ENCODE data around the gene BCOR.
A peak's percentile ranks its signal among the peaks of the same experiment; 100 is the strongest.

Gene BCOR

DNA sequence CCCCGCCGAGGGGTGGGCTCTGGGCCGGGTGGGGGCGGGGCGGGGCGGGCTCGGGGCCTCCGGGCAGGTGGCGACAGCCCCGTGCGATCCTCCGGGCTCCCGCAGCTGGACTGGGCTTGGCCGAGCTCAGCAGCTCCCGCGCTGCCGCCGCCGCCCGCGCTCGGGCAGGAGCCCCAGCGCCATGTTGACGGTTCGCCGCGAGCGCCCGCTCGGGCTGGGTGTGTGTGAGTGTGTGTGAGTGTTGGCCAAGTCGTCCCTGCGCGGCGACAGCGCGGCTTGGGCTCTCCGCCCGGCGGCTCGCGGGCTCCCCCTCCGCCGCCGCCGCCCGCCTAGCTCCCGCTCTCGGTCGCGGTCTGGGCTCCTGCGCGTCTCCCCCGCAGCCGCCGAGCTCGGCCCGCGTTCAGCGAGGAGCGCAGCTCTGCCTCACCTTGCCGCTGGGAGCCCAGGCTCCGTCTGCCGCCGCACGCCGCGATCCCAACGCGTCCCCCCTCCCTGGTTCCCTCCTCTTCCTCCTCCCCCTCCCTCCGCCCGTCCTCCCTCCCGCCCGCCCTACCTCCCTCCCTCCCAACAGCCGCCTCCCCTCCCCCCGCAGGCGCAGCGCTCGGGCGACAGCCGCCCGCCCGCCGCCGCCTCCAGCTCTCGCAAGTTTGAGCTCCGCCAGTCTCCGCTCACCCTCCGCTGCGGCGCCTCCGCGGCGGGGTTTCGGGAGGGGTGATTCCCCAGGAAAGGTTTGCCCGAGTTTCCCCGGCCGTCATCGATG lies at the start of gene BCOR:
Gene BCOR, minus strand, starts transcription at position 455 of the 760 bp plus-strand sequence. CDS start 20,029 bp downstream, outside the sequence.
- Mint-ChIP-seq H3K27me3 (peaks cover 4% of the 10 kb centered on the region), H3K4me3 (peak within 1 kb of the TSS; percentile 83), H3K4me1 (ENCODE audit: low read depth) (peaks cover 44% of the 10 kb centered on the region), H3K9me3 (no peaks in the 10 kb centered on the region), H3K27ac (peak within 1 kb of the TSS; percentile 84), H3K36me3 (ENCODE audit: low read depth) (peaks cover 5% of the 10 kb centered on the region)
- intact Hi-C loops (cut with micrococcal nuclease) = loop anchor here (2.0 to 10.0 kb wide), 2 partner anchors 79 to 83 kb away; no protein-coding TSS in a partner anchor

DNA sequence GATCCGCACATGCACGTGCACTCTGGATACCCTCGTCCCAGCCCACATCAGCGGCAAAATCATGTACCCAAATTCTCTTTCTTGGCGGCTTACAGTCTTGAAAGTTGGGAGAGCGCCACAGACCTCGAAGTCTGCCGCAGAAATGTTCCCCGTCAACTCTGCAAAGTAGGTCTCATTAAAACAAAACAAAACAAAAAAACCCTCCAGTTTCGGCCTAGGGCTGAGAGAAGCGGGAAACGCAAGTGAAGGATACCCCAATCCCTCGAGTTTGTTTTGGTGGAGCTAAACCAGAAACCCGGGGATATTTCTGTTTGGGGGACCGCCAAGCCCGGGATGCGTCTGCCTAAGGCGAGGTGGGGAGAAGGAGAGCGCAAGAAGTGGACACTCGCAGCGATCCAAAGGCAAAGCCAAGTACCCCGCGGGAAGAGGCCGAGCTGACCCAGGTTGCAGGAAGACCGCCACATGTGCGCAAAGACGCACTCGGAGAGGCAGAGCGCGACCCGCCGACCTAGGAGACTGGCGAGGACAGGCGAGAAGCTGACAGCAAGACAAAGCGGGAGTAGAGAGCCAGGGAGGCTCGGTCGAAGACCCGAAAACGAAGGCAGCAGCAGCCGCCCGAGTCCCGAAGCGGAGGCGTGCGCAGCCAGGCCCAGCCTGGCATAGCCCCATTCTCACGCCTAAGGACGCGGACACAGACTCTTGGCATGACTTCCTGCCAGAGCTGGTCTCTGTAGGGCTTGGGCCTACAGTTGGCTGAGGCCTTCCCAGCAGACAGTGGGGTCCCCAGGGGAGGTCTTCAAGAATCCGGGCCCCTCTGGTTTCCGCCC lies 49.6 kb upstream of the BCOR start:
- H3K27me3 Mint-ChIP-seq = peaks cover 58% of the 10 kb centered on the region
- peaks cover 42% of the 10 kb centered on the region for H3K4me1 Mint-ChIP-seq (ENCODE audit: low read depth)
- no peaks in the 10 kb centered on the region for H3K9me3 Mint-ChIP-seq
- H3K4me3 Mint-ChIP-seq = peak overlapping the region; percentile 57
- H3K27ac Mint-ChIP-seq = no peak overlapping the region
- intact Hi-C loops (cut with micrococcal nuclease) = no loop called here
- H3K36me3 Mint-ChIP-seq (ENCODE audit: low read depth) = no peaks in the 10 kb centered on the region

DNA sequence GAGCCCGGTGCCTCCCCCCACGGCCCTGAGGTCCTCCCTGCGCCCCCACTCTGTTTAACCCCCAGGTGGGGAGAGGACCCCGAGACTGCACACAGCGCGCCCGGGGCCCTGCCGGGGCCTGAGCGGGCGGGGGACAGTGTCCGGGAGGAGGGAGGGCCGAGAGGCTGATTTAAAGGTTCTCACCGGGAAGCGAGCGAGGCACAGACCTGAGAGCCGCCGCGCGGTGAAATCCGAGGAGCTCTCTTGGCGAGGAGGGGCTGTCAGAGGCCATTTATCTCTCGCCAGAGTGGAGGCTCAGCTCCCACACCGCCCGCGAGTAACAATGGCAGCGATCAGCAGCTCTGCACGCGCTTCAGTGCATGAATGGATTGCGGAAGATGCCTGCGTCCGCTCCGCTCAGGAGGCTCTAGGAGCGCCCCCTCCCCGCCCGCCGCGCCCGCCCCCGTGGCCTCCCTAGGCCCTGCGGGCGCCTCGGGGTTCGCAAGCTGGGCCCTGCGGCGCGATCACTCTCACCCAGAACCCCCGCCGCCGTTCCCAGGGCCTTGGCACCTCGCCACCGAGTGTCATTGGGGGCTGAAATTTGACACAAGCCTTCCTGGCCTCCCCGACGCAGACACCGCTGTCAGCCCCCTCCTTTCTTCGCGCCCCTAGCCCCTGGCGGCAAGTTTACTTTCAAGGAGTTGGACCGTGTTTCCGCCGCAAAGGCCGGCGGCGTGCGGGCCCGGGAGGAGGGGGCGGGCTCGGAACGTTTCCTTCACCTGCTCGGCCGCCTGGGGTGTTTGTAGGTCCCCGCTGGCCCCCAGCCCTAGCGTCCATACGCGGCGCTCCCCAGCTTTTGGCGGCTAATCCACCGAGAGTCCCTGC lies 48.7 kb upstream of the BCOR start:
- H3K4me3 Mint-ChIP-seq = peak overlapping the region; percentile 57
- H3K36me3 Mint-ChIP-seq (ENCODE audit: low read depth) = no peaks in the 10 kb centered on the region
- intact Hi-C loops (cut with micrococcal nuclease) = no loop called here
- H3K4me1 Mint-ChIP-seq (ENCODE audit: low read depth) = peaks cover 50% of the 10 kb centered on the region
- H3K27ac Mint-ChIP-seq = no peak overlapping the region
- peaks cover 53% of the 10 kb centered on the region for H3K27me3 Mint-ChIP-seq
- no peaks in the 10 kb centered on the region for H3K9me3 Mint-ChIP-seq

DNA sequence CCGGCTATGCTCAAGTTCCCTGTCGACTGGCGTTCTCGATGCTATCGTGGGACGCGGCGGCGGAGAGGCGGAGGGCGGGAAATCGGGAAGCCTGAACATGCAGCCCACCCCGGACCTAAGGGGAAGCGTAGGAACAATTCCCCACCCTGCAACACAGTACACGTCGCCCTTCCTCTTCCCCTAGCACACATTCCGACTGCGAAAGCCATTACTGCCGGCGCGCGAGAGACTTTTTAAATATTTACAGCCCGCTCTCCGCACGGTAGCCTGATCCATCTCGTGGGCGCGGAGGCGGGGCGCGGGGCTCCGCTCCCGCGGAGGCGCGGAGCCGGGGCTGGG lies 48.1 kb upstream of the BCOR start:
- Mint-ChIP-seq H3K27ac (no peak overlapping the region), H3K4me3 (peak overlapping the region; percentile 57), H3K9me3 (no peaks in the 10 kb centered on the region), H3K4me1 (ENCODE audit: low read depth) (peaks cover 56% of the 10 kb centered on the region), H3K36me3 (ENCODE audit: low read depth) (no peaks in the 10 kb centered on the region), H3K27me3 (peaks cover 50% of the 10 kb centered on the region)
- intact Hi-C loops (cut with micrococcal nuclease) = no loop called here

DNA sequence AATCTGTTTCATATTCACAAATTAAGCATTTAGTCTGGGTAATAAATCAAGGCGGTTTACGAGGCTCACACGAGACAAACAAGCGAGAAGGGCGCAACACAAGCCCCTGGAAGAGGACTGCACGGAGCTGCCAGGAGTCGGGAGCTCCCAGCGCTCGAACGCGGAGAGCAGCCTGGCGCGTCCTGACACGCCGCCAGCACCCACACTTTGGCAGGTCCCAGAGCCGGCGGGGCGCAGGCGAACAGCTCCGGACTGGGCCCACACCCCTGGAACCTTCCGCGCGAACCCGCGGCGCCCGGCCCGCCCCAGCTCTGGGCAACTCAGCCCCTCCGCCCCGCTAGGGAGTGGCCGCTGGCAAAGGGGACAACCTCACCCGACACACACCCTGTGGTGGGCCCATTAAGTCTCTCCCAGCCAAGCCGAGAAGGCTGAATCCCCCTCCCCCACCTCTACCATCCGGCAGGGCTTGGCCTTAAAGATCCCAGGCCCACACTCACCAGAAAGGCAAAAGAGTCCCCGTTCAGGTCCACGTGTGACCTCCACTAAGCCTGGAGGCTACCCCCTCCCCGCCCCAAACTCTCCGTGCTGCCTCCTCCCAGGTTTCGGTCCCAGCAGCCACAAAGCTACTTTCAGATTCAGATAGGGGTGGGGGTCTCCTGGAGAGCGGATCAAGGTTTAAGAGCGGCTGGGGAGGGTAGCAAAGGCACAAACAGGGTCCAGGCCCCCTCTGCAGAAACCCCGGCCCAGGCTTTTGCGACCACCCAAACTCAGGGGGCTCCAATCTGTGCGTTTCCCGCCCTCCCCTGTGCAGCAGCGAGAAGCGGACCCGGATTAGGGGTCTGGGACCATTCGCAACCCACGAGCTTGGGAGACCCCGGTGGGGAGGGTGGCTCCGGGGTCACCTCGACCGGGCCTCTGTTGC lies 47.5 kb upstream of the BCOR start:
- no peaks in the 10 kb centered on the region for H3K36me3 Mint-ChIP-seq (ENCODE audit: low read depth)
- intact Hi-C loops (cut with micrococcal nuclease) = no loop called here
- H3K27ac Mint-ChIP-seq = no peak overlapping the region
- no peaks in the 10 kb centered on the region for H3K9me3 Mint-ChIP-seq
- H3K27me3 Mint-ChIP-seq = peaks cover 50% of the 10 kb centered on the region
- H3K4me1 Mint-ChIP-seq (ENCODE audit: low read depth) = peaks cover 59% of the 10 kb centered on the region
- H3K4me3 Mint-ChIP-seq = peak overlapping the region; percentile 57

DNA sequence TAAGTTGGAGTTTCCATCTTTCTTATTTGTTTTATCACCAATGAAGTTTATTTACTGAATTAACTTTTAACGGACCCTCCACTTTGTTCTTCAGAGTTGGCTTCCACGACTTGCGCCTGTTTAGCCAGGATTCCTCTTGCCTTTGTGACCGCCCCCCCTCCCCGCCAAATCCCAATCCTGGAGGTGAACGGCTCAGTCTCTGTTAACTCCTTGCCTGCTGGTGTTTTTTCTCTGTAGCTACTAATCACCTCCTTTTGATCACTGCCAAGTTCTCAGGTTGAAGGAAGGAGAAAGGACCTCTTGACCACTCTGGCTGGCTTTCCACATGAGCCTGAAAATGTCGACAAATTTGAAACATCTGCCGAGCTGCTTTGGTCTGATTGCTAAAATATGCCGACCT lies 46.8 kb upstream of the BCOR start:
- Mint-ChIP-seq H3K27me3 (peaks cover 50% of the 10 kb centered on the region), H3K9me3 (no peaks in the 10 kb centered on the region)
- intact Hi-C loops (cut with micrococcal nuclease) = no loop called here

DNA sequence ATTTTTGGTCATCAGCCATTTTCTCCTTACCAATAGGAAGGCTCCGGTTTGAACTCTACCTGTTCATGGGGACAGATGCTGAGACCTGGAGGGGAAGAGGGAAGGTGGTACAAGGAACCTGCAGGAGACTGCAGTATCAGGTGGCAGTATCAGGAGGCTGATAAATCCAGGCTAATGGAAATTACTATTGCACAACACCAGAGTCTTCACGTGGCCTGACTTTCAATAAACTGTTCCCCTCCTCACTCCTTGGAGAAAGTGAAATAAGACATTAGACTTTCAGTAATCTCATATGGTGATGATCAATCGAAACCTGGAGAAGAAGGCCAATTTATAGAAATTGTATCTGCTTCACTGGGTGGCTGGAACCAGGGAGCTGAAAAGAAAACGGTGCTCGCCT lies 46.2 kb upstream of the BCOR start:
- Mint-ChIP-seq H3K9me3 (no peaks in the 10 kb centered on the region), H3K27ac (no peak overlapping the region), H3K4me1 (ENCODE audit: low read depth) (peaks cover 48% of the 10 kb centered on the region), H3K27me3 (peaks cover 48% of the 10 kb centered on the region), H3K4me3 (no peak overlapping the region), H3K36me3 (ENCODE audit: low read depth) (no peaks in the 10 kb centered on the region)
- intact Hi-C loops (cut with micrococcal nuclease) = no loop called here

More for the DNA sequence above, 46.8 kb upstream of the BCOR start:
- peaks cover 53% of the 10 kb centered on the region for H3K4me1 Mint-ChIP-seq (ENCODE audit: low read depth)
- H3K27ac Mint-ChIP-seq = no peak overlapping the region
- no peaks in the 10 kb centered on the region for H3K36me3 Mint-ChIP-seq (ENCODE audit: low read depth)
- H3K4me3 Mint-ChIP-seq = no peak overlapping the region

DNA sequence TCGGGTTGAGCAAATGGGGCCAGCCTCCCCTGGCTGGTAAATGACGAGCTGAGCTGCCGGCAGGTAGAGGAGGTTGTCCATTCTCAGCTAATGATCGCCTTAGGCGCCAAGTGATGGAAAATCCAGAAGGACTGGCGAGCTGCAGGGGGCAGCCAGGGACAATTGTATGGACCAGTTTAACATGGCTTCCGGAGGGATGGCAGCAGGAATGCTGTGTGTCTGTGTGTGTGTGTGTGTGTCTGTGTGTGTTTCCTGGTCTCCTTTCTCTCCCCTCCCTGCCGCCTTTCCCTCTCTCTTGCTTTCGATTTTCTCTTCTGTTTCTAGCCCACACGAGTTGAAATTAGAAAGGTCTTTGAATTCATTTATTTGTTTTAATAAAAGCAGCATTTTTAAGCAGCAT lies 45.2 kb upstream of the BCOR start:
- Mint-ChIP-seq H3K9me3 (no peaks in the 10 kb centered on the region), H3K4me1 (ENCODE audit: low read depth) (peaks cover 38% of the 10 kb centered on the region)
- intact Hi-C loops (cut with micrococcal nuclease) = no loop called here

DNA sequence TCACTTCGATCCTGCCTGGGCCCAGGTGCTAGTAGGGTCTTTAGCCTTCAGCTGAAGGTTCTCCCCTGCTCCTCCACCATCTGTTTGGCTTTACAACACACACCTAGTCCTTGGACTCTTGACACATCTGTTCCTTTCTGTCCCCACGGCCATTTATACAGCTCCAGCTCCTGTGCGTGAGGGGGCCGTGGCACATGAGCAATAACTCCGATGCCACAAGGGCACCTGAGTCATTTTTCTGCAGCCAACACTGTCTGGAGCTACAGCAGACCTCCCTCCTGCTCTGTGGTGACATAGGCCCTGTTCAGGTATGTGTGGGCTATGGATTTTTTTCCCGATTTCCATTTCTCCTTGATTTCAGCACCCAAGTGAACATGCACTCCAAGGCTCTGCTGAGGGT lies 44.7 kb upstream of the BCOR start:
- Mint-ChIP-seq H3K27me3 (peaks cover 34% of the 10 kb centered on the region), H3K27ac (no peak overlapping the region), H3K4me1 (ENCODE audit: low read depth) (peaks cover 36% of the 10 kb centered on the region), H3K9me3 (no peaks in the 10 kb centered on the region), H3K36me3 (ENCODE audit: low read depth) (no peaks in the 10 kb centered on the region), H3K4me3 (no peak overlapping the region)
- intact Hi-C loops (cut with micrococcal nuclease) = no loop called here

More for the DNA sequence above, 45.2 kb upstream of the BCOR start:
- Mint-ChIP-seq H3K4me3 (no peak overlapping the region), H3K27me3 (peaks cover 38% of the 10 kb centered on the region), H3K36me3 (ENCODE audit: low read depth) (no peaks in the 10 kb centered on the region), H3K27ac (no peak overlapping the region)

DNA sequence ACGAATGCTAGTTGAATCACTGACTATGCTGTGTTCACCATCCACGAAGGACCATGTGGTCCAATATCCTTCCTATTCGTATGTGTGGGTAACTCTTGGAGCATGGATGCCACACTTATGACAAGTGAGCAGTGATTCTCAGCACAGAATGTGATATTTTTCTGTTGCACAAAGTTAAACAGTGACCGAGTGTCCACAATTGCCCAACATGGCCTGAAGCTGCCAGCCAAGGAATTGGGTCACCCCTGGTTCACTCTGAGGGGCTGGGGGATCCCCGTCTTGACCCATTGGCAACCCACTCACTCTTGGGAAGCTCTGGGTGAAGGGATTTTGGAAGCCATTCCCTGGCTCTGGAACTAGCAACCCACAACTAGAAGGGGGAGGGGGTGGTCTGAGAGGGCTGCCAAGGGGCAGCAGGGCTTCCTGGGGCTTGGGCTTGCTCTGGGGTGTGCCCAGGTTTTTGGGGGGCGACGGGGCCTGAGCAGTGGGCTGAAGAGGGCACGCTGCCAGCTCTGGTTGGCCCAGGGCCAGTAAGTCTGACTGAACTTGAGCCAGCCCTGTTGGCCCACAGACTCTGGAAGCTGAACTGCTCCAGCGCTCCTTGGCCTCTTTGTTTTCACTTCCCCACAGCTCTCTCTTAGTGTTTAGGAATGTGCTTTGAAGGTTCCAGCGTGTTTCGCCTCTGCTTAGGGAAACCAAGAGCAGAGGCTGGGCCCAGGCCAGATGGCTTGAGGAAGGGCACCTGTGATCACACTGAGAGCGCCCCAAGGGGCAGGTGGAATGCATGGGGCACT lies 43.1 kb upstream of the BCOR start:
- Mint-ChIP-seq H3K36me3 (ENCODE audit: low read depth) (no peaks in the 10 kb centered on the region), H3K4me1 (ENCODE audit: low read depth) (peaks cover 28% of the 10 kb centered on the region), H3K9me3 (no peaks in the 10 kb centered on the region), H3K4me3 (no peak overlapping the region), H3K27ac (peak overlapping the region; percentile 64), H3K27me3 (peaks cover 24% of the 10 kb centered on the region)
- intact Hi-C loops (cut with micrococcal nuclease) = no loop called here

DNA sequence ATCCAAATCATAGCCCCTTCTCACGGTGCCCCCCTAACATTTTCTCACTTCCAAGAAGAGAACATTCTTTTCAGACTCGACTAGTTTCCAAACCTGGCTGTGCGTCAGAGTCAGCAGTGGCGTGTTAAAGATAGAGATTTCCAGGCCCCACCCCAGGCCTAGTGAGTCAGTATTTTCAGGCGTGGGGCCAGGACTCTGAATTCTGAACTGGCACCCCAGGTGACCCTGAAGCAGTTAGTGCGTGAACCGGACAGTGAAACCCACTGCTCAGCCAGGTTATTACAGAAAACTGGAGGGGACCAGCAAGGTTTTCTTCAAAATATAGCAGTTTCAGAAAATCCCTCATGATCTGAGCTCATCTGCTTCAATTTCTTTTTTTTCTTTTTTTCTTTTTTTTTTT lies 35.0 kb upstream of the BCOR start:
- no peak overlapping the region for H3K4me3 Mint-ChIP-seq
- no peaks in the 10 kb centered on the region for H3K4me1 Mint-ChIP-seq (ENCODE audit: low read depth)
- no peaks in the 10 kb centered on the region for H3K36me3 Mint-ChIP-seq (ENCODE audit: low read depth)
- no peak overlapping the region for H3K27ac Mint-ChIP-seq
- H3K9me3 Mint-ChIP-seq = no peaks in the 10 kb centered on the region
- peaks cover 12% of the 10 kb centered on the region for H3K27me3 Mint-ChIP-seq
- intact Hi-C loops (cut with micrococcal nuclease) = no loop called here

DNA sequence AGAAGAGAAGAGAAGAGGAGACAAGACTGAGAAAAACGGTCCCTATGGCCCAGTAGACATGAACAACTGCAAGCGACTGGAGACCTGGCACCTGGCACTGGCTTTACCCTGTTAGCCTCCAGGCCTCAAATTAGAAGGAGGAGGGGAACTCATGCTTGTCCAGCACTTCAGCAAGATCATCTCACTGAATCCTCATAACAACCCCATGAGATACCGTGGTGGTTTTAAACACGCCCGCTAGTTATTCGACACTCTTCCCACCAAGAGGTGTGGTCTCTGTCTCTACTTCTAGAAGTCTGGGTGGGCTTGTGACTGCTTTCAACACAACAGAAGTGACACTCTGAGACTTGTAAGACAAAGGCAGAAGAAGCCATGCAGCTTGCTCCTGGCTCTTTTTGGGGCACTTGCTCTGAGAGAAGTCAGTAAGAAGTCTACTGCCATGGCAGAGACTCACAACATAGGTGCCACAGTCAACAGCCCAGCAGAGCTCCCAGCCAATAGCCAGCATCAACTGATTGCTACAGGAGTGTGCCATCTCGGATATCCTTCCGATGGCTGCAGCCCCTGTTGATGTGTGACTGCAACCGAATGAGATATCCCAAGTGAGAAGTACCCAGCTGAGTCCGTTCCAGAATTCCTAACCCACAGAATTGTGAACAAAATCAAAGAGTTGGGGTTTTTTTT lies 34.0 kb upstream of the BCOR start:
- peaks cover 12% of the 10 kb centered on the region for H3K27me3 Mint-ChIP-seq
- no peaks in the 10 kb centered on the region for H3K9me3 Mint-ChIP-seq
- no peak overlapping the region for H3K27ac Mint-ChIP-seq
- H3K4me3 Mint-ChIP-seq = no peak overlapping the region
- intact Hi-C loops (cut with micrococcal nuclease) = no loop called here
- no peaks in the 10 kb centered on the region for H3K36me3 Mint-ChIP-seq (ENCODE audit: low read depth)
- H3K4me1 Mint-ChIP-seq (ENCODE audit: low read depth) = peaks cover 6% of the 10 kb centered on the region
